ENCODE data around the gene YAF2. TPM values are rescaled to one million over a fixed set of nuclear protein-coding genes. Genes with fewer than 3 reads are reported as not detected.
A peak's percentile ranks its signal among the peaks of the same experiment; 100 is the strongest.

The YAF2 gene
- total and polyA plus RNA-seq, 2 of the 13 experiments (the other 11 are each of a cell fraction or from before 2014, with no cell fraction given), result 8.4 to 11.7 TPM

DNA sequence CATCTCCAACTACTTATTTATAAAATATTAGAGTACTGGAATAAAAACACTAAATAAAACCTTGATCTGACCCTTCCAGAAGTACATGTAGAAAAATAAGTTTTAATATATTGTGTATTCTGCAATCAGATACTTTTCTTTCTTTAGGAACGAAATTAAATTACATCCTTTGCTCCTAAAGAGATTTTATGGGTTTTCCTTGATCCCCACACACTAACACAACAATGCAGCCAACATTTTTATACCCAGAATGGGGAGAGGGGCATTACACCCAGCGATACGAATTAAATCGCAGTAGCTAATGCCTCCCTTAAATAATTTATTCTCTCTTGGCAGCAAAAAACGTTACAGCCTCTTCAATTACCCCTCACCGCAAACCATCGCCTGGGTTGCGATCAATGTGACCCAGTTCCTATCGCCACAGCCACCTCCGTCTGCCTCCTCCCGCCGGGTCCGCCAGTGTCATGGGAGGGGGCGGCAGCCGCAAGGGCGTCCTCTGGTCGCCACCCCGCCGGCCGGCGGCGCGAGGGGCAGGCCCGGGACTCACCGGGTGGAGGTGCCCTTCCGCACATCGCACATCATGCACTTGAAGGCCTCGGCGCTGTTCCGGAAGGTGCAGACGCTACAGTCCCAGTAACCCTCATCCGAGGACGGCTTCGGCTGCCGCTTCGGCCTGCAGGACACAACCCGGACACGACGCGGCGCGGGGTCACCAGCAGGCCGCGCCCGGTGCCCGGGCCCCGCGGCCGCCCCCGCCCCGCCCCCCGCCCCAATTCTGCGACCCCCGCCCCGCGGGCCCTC lies 796 bp downstream of the YAF2 start (continued):
- TF ChIP-seq, protein P1, sequence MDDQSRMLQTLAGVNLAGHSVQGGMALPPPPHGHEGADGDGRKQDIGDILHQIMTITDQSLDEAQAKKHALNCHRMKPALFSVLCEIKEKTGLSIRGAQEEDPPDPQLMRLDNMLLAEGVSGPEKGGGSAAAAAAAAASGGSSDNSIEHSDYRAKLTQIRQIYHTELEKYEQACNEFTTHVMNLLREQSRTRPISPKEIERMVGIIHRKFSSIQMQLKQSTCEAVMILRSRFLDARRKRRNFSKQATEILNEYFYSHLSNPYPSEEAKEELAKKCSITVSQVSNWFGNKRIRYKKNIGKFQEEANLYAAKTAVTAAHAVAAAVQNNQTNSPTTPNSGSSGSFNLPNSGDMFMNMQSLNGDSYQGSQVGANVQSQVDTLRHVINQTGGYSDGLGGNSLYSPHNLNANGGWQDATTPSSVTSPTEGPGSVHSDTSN (CRISPR knock-in tag; IDR thresholded peaks at IDR 0.05; ENCODE audit: borderline replicate concordance), result no peak
- TF ChIP-seq ZNF224 (CRISPR knock-in tag; IDR thresholded peaks at IDR 0.05) (no peak), MXD4 (CRISPR knock-in tag; IDR thresholded peaks at IDR 0.05) (peak; percentile 50; the same call in 1 of the 2 replicates), ZBTB38 (CRISPR knock-in tag; IDR thresholded peaks at IDR 0.05) (peak; percentile 41; the same call in 1 of the 2 replicates), ZNF674 (CRISPR knock-in tag; IDR thresholded peaks at IDR 0.05; ENCODE audit: low read depth) (no peak), KMT2B (CRISPR knock-in tag; IDR thresholded peaks at IDR 0.05) (peak; percentile 91), CBX2 (IDR thresholded peaks at IDR 0.05; ENCODE audit: low read depth, low read length) (no peak), CBX2 (CRISPR knock-in tag; IDR thresholded peaks at IDR 0.05; ENCODE audit: low read depth) (no peak), IKZF4 (CRISPR knock-in tag; IDR thresholded peaks at IDR 0.05; ENCODE audit: borderline replicate concordance, low read depth, not compliant biosample characterization) (no peak), FOXM1 (CRISPR knock-in tag; IDR thresholded peaks at IDR 0.05) (no peak), ZNF775 (CRISPR knock-in tag; IDR thresholded peaks at IDR 0.05; ENCODE audit: borderline replicate concordance) (no peak), SETDB1 (CRISPR knock-in tag; IDR thresholded peaks at IDR 0.05; ENCODE audit: borderline replicate concordance) (no peak), NBN (conservative IDR thresholded peaks at IDR 0.05) (no peak), ZNF17 (CRISPR knock-in tag; IDR thresholded peaks at IDR 0.05) (no peak), ZNF629 (CRISPR knock-in tag; conservative IDR thresholded peaks at IDR 0.05) (no peak), MIER3 (CRISPR knock-in tag; IDR thresholded peaks at IDR 0.05; ENCODE audit: borderline replicate concordance) (no peak), FOXJ3 (CRISPR knock-in tag; IDR thresholded peaks at IDR 0.05; ENCODE audit: borderline replicate concordance) (no peak), U2AF1 (optimal IDR thresholded peaks at IDR 0.05; ENCODE audit: low read depth, low read length) (no peak), FOXC1 (CRISPR knock-in tag; IDR thresholded peaks at IDR 0.05; ENCODE audit: borderline replicate concordance) (peak; percentile 31; the same call in 1 of the 2 replicates), BHLHE40 (IDR thresholded peaks at IDR 0.05; ENCODE audit: low read length) (no peak)
- TF ChIP-seq, protein P2, sequence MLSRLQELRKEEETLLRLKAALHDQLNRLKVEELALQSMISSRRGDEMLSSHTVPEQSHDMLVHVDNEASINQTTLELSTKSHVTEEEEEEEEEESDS (CRISPR knock-in tag; IDR thresholded peaks at IDR 0.05; ENCODE audit: borderline replicate concordance), result no peak
- TF ChIP-seq, protein P3, sequence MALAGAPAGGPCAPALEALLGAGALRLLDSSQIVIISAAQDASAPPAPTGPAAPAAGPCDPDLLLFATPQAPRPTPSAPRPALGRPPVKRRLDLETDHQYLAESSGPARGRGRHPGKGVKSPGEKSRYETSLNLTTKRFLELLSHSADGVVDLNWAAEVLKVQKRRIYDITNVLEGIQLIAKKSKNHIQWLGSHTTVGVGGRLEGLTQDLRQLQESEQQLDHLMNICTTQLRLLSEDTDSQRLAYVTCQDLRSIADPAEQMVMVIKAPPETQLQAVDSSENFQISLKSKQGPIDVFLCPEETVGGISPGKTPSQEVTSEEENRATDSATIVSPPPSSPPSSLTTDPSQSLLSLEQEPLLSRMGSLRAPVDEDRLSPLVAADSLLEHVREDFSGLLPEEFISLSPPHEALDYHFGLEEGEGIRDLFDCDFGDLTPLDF (CRISPR knock-in tag; IDR thresholded peaks at IDR 0.05), result no peak
- TF ChIP-seq, protein P4, sequence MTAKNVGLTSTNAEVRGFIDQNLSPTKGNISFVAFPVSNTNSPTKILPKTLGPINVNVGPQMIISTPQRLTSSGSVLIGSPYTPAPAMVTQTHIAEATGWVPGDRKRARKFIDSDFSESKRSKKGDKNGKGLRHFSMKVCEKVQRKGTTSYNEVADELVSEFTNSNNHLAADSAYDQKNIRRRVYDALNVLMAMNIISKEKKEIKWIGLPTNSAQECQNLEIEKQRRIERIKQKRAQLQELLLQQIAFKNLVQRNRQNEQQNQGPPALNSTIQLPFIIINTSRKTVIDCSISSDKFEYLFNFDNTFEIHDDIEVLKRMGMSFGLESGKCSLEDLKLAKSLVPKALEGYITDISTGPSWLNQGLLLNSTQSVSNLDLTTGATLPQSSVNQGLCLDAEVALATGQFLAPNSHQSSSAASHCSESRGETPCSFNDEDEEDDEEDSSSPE (CRISPR knock-in tag; IDR thresholded peaks at IDR 0.05), result no peak
- TF ChIP-seq, protein P5, sequence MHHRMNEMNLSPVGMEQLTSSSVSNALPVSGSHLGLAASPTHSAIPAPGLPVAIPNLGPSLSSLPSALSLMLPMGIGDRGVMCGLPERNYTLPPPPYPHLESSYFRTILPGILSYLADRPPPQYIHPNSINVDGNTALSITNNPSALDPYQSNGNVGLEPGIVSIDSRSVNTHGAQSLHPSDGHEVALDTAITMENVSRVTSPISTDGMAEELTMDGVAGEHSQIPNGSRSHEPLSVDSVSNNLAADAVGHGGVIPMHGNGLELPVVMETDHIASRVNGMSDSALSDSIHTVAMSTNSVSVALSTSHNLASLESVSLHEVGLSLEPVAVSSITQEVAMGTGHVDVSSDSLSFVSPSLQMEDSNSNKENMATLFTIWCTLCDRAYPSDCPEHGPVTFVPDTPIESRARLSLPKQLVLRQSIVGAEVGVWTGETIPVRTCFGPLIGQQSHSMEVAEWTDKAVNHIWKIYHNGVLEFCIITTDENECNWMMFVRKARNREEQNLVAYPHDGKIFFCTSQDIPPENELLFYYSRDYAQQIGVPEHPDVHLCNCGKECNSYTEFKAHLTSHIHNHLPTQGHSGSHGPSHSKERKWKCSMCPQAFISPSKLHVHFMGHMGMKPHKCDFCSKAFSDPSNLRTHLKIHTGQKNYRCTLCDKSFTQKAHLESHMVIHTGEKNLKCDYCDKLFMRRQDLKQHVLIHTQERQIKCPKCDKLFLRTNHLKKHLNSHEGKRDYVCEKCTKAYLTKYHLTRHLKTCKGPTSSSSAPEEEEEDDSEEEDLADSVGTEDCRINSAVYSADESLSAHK (CRISPR knock-in tag; IDR thresholded peaks at IDR 0.05; ENCODE audit: borderline replicate concordance), result no peak

All from HepG2 (cell line).